ENCODE data around the gene OSBP2. TPM values are rescaled to one million over a fixed set of nuclear protein-coding genes. Genes with fewer than 3 reads are reported as not detected.

The OSBP2 gene
- total RNA-seq, 4 donors from 2014 or later, result 0.66 to 2.4 (median 1.6) TPM

DNA sequence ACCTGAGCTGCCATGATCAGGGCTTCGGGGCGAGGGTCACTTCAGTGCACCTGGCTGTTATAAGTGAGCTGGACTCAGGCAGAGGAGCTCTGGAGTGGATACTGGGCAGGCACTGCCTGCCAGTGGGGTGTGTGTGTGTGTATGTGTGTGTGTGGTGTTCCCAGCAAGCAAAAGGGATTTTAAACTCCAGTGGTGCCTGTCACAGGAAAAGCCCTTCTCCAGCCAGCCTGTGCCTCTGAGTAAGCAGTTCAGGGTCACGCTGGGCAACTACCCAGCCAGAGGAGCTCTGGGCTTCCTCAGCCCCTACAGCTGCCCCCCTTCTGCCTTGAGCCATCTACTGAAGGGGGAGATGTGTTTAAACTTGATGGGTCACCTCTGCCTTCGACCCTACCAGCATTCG, 109.0 kb downstream of the OSBP2 start:
- DNase-seq (ENCODE audit: low spot score in 2 of 2), result no peak
- Histone ChIP-seq H3K9me3 (no peaks in the 10 kb centered on the region), H3K36me3 (no peaks in the 10 kb centered on the region), H3K27me3 (peaks cover 0 to 36% of the 10 kb centered on the region in 2 donors), H3K4me3 (no peak overlapping the region), H3K4me1 (peaks cover 0 to 16% (median 11%) of the 10 kb centered on the region in 4 donors), H3K27ac (no peak overlapping the region)
- 88 to 91% methylated on average over 5 of the region's 5 CpGs for WGBS, 2 donors
- TF ChIP-seq EP300 (IDR thresholded peaks at IDR 0.05), result no peak
- TF ChIP-seq POLR2A (IDR thresholded peaks at IDR 0.05), result no peak
- TF ChIP-seq CTCF (IDR thresholded peaks at IDR 0.05), result no peak

DNA sequence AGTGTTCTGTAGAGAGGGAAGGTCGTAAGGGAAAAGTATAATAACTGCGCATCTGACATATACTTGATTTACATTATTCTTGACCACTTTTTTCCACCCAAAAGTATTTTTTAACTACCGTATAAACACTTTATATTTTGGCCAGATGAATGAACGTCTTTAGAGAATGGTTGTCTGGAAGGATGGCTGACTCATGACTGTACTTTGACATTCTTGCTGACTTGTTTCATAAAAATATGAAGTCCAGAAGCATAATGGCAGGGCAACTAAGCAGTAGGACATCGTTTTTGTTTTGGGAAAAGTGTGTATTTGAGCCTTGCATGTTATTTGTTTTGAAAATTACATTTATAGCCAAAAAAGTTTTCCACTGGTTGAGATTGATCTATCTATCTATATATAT, 110.0 kb downstream of the OSBP2 start:
- H3K36me3 ChIP-seq, result no peaks in the 10 kb centered on the region
- peaks cover 0 to 31% of the 10 kb centered on the region in 2 donors for H3K27me3 ChIP-seq
- peaks cover 0 to 16% (median 11%) of the 10 kb centered on the region in 4 donors for H3K4me1 ChIP-seq
- H3K4me3 ChIP-seq, result no peak overlapping the region
- no peak for TF ChIP-seq CTCF (IDR thresholded peaks at IDR 0.05)
- TF ChIP-seq POLR2A (IDR thresholded peaks at IDR 0.05), result no peak
- no peak for TF ChIP-seq EP300 (IDR thresholded peaks at IDR 0.05)
- DNase-seq (ENCODE audit: low spot score in 2 of 2), result no peak
- no peak overlapping the region for H3K27ac ChIP-seq
- H3K9me3 ChIP-seq, result no peaks in the 10 kb centered on the region
- WGBS, 2 donors, result 72 to 74% methylated on average over 5 of the region's 5 CpGs

DNA sequence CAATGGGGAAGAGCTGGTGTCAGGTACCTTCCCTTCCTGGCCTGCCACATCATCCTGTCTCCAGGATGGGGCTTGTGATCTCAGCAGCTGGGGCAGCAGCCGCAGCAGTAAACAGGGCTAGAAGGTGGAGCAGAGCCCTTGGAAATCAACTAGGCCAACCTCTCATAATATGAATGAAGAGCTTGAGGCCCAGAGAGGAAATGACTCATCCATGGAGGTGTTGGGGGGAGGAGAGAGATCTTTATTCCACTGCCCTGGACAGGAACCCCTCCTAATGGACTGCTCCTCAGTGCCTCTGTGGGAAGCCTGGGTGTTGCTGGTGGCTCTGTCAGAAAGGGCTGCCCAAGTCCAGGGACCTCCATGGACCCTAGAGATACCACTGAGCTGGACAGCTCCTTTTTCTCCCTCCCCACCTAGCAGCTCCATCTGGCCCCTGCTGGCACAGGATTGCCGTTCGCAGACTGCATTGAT, 111.8 kb downstream of the OSBP2 start:
- H3K4me3 ChIP-seq, result no peak overlapping the region
- H3K4me1 ChIP-seq, result peaks cover 0 to 16% (median 11%) of the 10 kb centered on the region in 4 donors
- 51 to 62% methylated on average over 3 of the region's 3 CpGs for whole genome bisulfite sequencing, 2 donors
- H3K9me3 ChIP-seq, result no peaks in the 10 kb centered on the region
- no peak for TF ChIP-seq CTCF (IDR thresholded peaks at IDR 0.05)
- no peak for TF ChIP-seq EP300 (IDR thresholded peaks at IDR 0.05)
- DNase-seq (ENCODE audit: low spot score in 2 of 2), result no peak
- peaks cover 0 to 13% of the 10 kb centered on the region in 2 donors for H3K27me3 ChIP-seq
- H3K36me3 ChIP-seq, result no peaks in the 10 kb centered on the region
- H3K27ac ChIP-seq, result no peak overlapping the region

DNA sequence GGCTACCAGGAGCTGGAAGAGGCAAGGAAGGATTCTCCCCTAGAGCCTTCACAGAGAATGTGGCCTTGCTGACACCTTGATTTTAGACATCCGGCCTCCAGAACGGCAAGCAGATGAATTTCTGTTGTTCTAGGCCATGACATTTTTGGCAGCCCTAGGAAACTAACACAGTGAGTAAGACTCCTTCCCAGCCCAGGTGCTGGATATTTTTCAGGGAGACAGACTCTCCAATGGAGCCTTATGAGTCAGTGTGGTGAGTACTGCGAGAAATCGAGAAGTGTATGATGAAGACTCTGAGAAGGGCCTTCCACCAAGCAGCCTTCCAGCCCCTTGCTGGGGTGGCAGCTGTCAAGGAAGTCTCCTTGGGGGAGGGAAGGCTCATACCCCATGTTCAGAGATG, 114.4 kb downstream of the OSBP2 start:
- 94 to 95% methylated on average over 4 of the region's 4 CpGs for WGBS, 2 donors
- no peaks in the 10 kb centered on the region for H3K36me3 ChIP-seq
- H3K27ac ChIP-seq, result no peak overlapping the region
- TF ChIP-seq CTCF (IDR thresholded peaks at IDR 0.05) (no peak), EP300 (IDR thresholded peaks at IDR 0.05) (no peak), POLR2A (IDR thresholded peaks at IDR 0.05) (no peak)
- H3K4me3 ChIP-seq, result no peak overlapping the region
- DNase-seq (ENCODE audit: low spot score in 2 of 2), result no peak
- no peaks in the 10 kb centered on the region for H3K4me1 ChIP-seq
- H3K27me3 ChIP-seq, result no peaks in the 10 kb centered on the region
- H3K9me3 ChIP-seq, result no peaks in the 10 kb centered on the region

DNA sequence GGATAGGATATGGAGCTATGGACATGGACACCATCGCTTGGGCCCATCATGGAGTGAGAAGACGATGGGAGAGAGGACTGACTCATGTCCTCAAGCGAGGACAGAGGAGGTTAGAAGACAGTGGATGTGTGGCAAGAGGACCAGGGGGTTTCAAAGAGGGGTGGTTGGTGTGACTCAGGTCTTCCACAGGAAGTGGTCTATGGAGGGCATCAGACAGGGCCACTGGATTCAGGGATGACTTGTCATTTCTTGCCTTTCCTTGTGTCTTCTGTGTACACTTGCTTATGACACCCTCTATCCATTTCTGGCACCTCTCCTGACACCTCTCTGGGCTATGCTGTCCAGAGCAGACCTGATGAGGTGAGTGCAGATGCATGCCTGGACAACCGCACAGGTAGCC, 115.4 kb downstream of the OSBP2 start:
- Histone ChIP-seq H3K27me3 (no peaks in the 10 kb centered on the region), H3K27ac (no peak overlapping the region), H3K36me3 (no peaks in the 10 kb centered on the region), H3K9me3 (no peaks in the 10 kb centered on the region), H3K4me3 (no peak overlapping the region), H3K4me1 (no peaks in the 10 kb centered on the region)
- DNase-seq (ENCODE audit: low spot score in 2 of 2), result no peak
- 81 to 87% methylated on average over 4 of the region's 4 CpGs for WGBS, 2 donors
- TF ChIP-seq EP300 (IDR thresholded peaks at IDR 0.05) (no peak), POLR2A (IDR thresholded peaks at IDR 0.05) (no peak), CTCF (IDR thresholded peaks at IDR 0.05) (no peak)

All from tibial nerve (tissue), 4 donors.